ENCODE measurements around the gene IKBKG.
"Not testable (repeated sequence)": the region's sequence is repeated elsewhere in the genome, so short reads cannot be mapped to it uniquely, and the experiment has no call there.

IKBKG gene

DNA sequence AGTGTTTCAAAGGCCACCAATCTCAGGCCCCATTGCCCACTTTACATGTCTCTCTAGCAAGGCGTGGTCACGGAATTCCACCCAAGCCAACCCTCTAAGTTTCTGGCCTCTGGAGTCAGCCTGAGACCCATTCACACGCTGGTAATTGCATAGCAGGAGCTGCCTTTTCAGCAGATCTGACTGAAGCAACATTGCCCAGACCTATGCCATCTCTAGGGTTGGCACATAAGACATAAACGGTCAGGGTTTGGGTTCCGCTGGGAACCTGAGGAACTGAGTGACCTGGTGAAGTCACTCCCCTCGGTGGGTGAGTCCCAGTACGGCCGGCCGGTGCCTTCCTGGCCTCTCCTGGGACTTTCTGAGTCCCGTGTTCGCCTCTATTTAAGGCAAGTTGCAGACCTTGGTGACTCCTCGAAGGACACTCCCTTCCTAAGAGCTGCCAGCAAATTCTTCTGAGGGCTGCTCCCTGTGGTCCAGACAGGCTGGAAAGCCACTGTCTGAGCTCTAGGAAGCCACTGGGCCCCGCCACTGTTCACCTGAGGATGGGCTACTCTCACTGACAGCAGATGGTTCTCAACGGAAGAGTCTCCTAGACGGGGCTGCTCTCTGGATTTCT is 53.4 kb downstream of the IKBKG start:
- no peak for DNase-seq (ENCODE audit: low spot score)
- TF ChIP-seq, protein P1, sequence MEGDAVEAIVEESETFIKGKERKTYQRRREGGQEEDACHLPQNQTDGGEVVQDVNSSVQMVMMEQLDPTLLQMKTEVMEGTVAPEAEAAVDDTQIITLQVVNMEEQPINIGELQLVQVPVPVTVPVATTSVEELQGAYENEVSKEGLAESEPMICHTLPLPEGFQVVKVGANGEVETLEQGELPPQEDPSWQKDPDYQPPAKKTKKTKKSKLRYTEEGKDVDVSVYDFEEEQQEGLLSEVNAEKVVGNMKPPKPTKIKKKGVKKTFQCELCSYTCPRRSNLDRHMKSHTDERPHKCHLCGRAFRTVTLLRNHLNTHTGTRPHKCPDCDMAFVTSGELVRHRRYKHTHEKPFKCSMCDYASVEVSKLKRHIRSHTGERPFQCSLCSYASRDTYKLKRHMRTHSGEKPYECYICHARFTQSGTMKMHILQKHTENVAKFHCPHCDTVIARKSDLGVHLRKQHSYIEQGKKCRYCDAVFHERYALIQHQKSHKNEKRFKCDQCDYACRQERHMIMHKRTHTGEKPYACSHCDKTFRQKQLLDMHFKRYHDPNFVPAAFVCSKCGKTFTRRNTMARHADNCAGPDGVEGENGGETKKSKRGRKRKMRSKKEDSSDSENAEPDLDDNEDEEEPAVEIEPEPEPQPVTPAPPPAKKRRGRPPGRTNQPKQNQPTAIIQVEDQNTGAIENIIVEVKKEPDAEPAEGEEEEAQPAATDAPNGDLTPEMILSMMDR (IDR thresholded peaks at IDR 0.05; ENCODE audit: extremely low read depth, missing control alignments) = no peak

DNA sequence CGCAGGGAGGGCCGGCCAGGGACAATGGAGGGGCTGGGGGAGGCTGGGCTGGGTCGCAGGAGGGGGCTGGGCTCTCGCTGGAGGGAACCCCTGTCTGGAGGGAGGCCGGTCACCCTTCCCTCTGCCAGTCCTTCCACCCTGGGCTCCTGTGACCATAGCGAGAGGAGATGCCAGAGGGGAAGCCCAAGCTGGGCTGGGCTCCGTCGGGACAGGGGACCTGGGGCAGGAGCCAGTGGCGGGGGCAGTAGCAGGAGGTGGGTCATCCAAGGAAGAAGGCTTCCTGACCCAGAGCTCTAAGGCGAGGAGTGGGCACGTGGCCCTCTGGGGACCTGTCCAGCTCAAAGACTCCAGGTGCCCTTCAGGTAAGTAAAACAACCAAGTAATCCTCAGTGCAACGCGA is 54.8 kb downstream of the IKBKG start:
- TF ChIP-seq, protein P1 (IDR thresholded peaks at IDR 0.05; ENCODE audit: extremely low read depth, missing control alignments) = no peak
- no peak for DNase-seq (ENCODE audit: low spot score)

DNA sequence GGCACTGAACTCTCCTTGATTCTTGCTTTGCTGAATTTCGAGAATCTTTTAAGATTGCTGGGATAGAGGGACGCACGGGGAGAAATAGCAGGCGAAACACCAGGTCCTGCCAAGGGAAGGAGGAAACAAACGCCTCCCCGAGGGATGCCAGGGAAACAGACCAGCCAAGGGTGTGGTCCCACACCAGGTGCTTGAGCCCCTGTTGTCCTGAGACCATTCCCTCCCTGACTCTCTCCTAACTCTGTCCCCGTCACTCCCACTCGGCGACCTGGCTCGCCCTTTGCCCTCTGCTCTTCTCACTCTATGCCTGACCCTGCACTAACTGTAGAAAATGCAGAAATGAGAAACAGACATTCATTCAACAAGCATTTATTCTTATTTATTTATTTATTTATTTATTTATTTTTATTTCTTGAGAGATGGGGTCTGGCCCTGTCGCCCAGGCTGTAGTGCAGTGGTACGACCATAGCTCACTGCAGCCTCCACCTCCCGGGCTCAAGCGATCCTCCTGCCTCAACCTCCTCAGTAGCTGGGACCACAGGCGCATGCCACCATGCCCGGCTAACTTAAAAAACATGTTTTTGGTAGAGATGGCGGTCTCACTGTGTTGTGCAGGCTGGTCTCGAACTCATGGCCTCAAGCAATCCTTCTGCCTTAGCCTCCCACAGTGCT is 55.5 kb downstream of the IKBKG start:
- DNase-seq (ENCODE audit: low spot score) = no peak
- TF ChIP-seq, protein P1 (IDR thresholded peaks at IDR 0.05; ENCODE audit: extremely low read depth, missing control alignments) = no peak

DNA sequence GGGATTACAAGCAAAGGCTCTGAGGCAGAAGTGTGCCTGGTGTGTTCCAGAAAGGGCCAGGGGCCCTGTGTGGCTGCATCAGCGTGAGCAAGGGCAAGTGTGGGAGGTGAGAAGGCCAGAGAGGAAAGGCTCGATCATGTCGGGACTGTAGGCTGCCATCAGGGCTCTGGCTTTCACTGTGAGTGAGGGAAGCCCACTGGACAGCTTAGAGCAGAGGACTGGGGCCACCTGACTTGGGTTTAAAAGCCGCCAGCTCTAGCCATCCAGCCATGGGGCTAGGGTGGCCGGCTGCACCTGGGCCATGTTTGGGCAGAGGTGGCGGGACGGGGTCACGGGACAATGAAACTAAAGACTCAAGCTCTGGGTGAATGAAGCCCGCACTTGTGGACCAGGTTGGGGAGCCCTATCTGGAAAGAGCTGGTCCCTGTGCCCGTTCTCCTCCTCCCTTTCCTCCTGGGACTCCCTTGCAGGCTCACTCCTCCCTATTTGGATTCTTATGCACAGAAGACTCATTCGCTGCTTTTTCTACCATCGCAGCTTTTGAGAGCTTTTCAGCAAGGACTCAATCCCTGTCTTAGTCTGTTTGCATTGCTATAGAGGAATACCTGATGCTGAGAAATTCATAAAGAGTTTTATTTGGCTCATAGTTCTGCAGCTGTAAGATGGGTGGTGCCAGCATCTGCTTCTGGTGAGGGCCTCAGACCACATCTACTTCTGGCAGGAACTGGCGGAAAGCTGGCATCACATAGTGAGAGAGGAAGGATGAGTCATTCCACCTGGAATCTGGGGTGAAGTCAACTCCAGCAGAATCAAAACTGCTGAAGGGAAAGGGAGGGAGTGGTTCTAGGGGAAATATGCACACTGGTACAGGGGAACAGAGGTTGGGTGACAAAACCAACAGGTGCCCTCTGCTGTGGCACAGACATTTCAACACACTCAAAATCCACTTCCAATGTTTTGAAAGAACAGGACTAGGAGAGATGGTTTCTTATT is 56.3 kb downstream of the IKBKG start:
- no peak for DNase-seq (ENCODE audit: low spot score)

DNA sequence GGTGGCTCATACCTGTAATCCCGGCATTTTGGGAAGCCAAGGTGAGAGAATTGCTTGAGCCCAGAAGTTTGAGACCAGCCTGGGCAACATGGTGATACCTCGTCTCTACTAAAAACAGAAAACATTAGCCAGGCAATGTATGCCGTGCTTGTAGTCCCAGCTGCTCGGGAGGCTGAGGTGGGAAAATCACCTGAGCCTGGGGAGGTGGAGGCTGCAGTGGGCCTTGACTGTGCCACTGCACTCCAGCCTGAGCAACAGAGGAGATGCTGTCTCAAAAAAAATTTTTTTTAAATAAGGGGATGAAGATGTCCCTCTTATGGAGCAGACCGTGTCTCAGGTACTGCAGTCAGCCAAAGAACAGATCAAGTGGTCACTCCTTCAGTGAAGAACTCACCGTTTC is 58.1 kb downstream of the IKBKG start:
- TF ChIP-seq, protein P1 (IDR thresholded peaks at IDR 0.05; ENCODE audit: extremely low read depth, missing control alignments) = no peak

More for the DNA sequence above, 56.3 kb downstream of the IKBKG start:
- TF ChIP-seq, protein P1 (IDR thresholded peaks at IDR 0.05; ENCODE audit: extremely low read depth, missing control alignments) = no peak

DNA sequence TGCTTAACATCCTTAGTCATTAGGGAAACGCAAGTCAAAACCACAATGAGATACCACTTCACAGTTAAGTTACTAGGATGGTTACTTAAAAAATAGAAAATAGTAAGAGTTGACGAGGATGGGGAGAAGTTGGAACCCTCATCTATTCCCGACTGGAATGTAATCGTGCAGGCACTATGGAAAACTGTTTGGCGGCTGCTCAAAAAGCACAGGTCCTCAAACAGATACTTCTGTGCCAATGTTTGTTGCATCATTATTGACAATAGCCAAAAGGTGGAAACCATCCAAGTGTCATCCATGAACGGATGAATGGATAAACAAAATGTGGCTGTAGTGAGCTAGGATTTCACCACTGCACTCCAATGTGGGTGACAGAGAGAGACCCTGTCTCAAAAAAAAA is 60.0 kb downstream of the IKBKG start:
- no peak for DNase-seq (ENCODE audit: low spot score)
- TF ChIP-seq, protein P1 (IDR thresholded peaks at IDR 0.05; ENCODE audit: extremely low read depth, missing control alignments) = no peak

More for the DNA sequence above, 58.1 kb downstream of the IKBKG start:
- no peak for DNase-seq (ENCODE audit: low spot score)

DNA sequence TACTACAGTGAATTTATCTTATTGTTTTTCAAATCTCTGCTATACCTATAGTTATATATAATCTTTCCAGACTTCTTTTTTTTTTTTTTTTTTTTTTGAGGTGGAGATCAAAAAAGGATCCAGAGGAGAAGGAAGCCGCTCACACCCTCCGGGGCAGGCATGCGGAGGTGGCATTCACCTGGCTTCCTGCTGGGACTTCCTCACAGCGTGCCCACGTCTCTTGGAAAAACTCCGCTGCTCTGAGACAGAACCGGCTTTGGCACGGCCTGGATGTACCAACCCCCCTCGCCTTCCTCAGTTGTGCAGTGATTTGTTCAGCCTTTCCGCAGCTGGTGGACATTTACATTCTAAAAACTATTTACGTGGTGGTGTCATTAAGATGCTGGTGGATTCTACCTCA is 60.6 kb downstream of the IKBKG start:
- DNase-seq (ENCODE audit: low spot score) = not testable (repeated sequence)

DNA sequence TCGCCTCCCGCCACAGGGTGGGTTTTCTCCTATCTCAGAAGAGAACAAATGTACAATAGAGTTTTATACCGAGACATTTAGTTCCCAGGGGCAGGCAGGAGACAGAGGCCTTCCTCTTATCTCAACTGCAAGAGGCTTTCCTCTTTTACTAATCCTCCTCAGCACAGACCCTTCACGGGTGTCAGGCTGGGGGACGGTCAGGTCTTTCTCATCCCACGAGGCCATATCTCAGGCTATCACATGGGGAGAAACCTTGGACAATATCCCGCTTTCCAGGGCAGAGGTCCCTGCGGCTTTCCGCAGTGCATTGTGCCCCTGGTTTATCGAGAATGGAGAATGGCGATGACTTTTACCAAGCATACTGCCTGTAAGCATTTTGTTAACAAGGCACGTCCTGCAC is 61.4 kb downstream of the IKBKG start:
- DNase-seq (ENCODE audit: low spot score) = not testable (repeated sequence)

DNA sequence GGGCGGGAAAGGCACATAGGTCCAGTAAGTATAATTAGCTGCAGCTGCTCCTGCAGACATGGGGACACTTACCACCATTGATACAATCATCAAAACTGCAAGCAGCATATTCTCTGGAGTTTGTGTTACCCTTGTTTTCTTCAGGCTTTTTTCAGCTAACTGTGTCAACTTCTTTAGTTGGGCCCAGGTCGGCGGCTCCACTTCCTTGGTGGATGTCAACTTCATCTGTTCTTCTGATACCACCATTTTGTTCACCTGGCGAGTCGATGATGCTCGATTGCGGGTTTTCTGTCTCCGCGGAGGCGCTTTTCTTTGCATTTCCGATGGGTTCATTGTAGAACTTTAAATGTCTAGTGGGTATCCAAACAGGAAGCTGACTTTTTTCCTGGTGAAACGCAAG is 63.7 kb downstream of the IKBKG start:
- DNase-seq (ENCODE audit: low spot score) = not testable (repeated sequence)

DNA sequence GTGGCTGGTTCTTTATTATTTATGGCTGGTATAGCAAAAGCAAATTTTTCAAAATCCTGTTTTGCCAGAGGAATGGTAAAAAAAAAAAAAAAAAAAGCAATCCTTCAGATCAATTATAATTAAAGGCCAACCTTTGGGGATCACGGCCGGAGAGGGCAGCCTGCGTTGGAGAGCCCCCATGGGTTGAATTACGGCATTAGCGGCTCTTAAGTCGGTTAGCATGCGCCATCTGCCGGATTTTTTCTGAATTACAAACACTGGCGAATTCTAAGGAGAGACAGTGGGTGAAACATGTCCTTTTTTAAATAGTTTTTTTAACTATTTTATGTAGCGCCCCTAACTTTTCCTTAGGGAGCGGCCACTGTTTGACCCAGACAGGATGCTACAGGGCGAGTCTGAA is 66.2 kb downstream of the IKBKG start:
- DNase-seq (ENCODE audit: low spot score) = not testable (repeated sequence)

Measured in GM20000 (cell line).